Keratinocyte (primary cell): Measurements from ENCODE around the gene DACT3.

Experiments used
- CTCF ChIP-seq, 3 experiments: IDR thresholded peaks in 1 of 3; conservative IDR thresholded peaks in 1 of 3; optimal IDR thresholded peaks in 1 of 3; 2 replicates in 2 of 3; 3 replicates in 1 of 3; pipeline versions ENCODE3 to v1.5.1; 2011; ENCODE audit warnings: low read length in 3 of 3, mild to moderate bottlenecking in 3 of 3, moderate library complexity in 2 of 3, control low read depth in 1 of 3, inconsistent platforms in 1 of 3; ENCODE audit not compliant: insufficient read depth in 2 of 3; ENCODE audit errors: extremely low read depth in 1 of 3
- EZH2 ChIP-seq: IDR thresholded peaks from one replicate; pipeline ENCODE4 v1.6.1; 2012; ENCODE audit warnings: inconsistent platforms, mild to moderate bottlenecking, low read length, moderate library complexity

GRCh38 chr19:46626446-46626845 lies 34.5 kb downstream of the DACT3 start:
- no peak for TF ChIP-seq CTCF (optimal IDR thresholded peaks at IDR 0.05 in 1 of 3, IDR thresholded peaks at IDR 0.05 in 1 of 3, conservative IDR thresholded peaks at IDR 0.05 in 1 of 3; ENCODE audit: extremely low read depth in 1 of 3, insufficient read depth in 2 of 3, low read length in 3 of 3)
- no peak for TF ChIP-seq EZH2
